Measurements from ENCODE around the gene KIR3DL2.

GRCh38 chr19:54851353-54851752, 1.1 kb downstream of the KIR3DL2 start:
- TF ChIP-seq RARB (CRISPR knock-in tag; IDR thresholded peaks at IDR 0.05) (no peak), GLIS3 (CRISPR knock-in tag; IDR thresholded peaks at IDR 0.05) (no peak)
